Measurements from ENCODE around the gene BCAR1.

The BCAR1 gene

GRCh38 chr16:75265911-75266701, 14.7 kb upstream of the BCAR1 start:
- Histone ChIP-seq H3K4me1 (peaks cover 20% of the 10 kb centered on the region), H3K36me3 (replicated peaks) (0 out of 2 replicates have a peak, but pooled peaks cover 4% of the 10 kb centered on the region), H3K27me3 (ENCODE audit: low read depth) (no peaks in the 10 kb centered on the region), H3K9me3 (no peaks in the 10 kb centered on the region), H3K4me3 (peak overlapping the region; percentile 86)
- peak; percentile 70 to 90 for DNase-seq (ENCODE audit: low spot score in 2 of 2)
- in situ Hi-C loops (cut with MboI; ENCODE audit: low sequenced_read_pairs) = no loop called here

GRCh38 chr16:75264999-75265910, 13.8 kb upstream of the BCAR1 start:
- peaks cover 27% of the 10 kb centered on the region for H3K4me1 ChIP-seq
- 0 out of 2 replicates have a peak, but pooled peaks cover 4% of the 10 kb centered on the region for H3K36me3 ChIP-seq (replicated peaks)
- peak overlapping the region; percentile 86 for H3K4me3 ChIP-seq
- H3K27me3 ChIP-seq (ENCODE audit: low read depth) = no peaks in the 10 kb centered on the region
- H3K9me3 ChIP-seq = no peaks in the 10 kb centered on the region
- peak in 1 of 2 experiments; percentile 59 for DNase-seq (ENCODE audit: low spot score in 2 of 2)
- in situ Hi-C loops (cut with MboI; ENCODE audit: low sequenced_read_pairs) = no loop called here

DNA sequence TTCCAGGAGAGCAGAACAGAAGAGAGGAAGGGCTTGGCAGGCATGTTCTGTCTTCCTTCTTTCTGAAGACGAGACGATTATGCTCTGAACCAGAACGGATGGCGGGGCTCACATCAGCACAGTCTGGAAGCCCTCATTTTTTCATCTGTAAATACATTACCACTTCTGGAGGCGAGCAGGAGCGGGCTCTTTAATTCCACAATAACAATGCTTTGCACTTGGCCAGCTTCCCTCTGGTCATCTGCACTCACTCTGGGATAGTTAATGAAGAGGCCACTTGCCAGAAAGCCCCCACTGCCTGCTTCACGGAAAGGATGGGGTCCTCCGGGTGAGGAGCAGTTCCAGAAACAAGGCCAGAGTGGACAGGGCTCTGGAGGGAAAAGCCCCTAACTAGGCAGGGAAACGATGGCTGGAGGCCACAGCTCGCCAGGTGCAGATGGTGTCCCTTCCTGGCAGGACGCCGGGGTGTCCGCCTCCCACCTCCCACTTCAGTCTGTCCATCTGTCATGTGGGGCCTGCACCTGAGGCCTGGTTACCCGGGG, 13.1 kb upstream of the BCAR1 start:
- no peak for DNase-seq (ENCODE audit: low spot score in 2 of 2)
- 0 out of 2 replicates have a peak, but pooled peaks cover 4% of the 10 kb centered on the region for H3K36me3 ChIP-seq (replicated peaks)
- peak overlapping the region; percentile 86 for H3K4me3 ChIP-seq
- H3K4me1 ChIP-seq = peaks cover 30% of the 10 kb centered on the region
- H3K27me3 ChIP-seq (ENCODE audit: low read depth) = no peaks in the 10 kb centered on the region
- in situ Hi-C loops (cut with MboI; ENCODE audit: low sequenced_read_pairs) = no loop called here
- H3K9me3 ChIP-seq = no peaks in the 10 kb centered on the region

GRCh38 chr16:75263963-75264445, 12.6 kb upstream of the BCAR1 start:
- in situ Hi-C loops (cut with MboI; ENCODE audit: low sequenced_read_pairs) = no loop called here
- no peaks in the 10 kb centered on the region for H3K27me3 ChIP-seq (ENCODE audit: low read depth)
- H3K4me1 ChIP-seq = peaks cover 30% of the 10 kb centered on the region
- peak overlapping the region; percentile 86 for H3K4me3 ChIP-seq
- no peak for DNase-seq (ENCODE audit: low spot score in 2 of 2)
- H3K9me3 ChIP-seq = no peaks in the 10 kb centered on the region
- 0 out of 2 replicates have a peak, but pooled peaks cover 4% of the 10 kb centered on the region for H3K36me3 ChIP-seq (replicated peaks)

GRCh38 chr16:75263291-75263962, 12.0 kb upstream of the BCAR1 start:
- Histone ChIP-seq H3K9me3 (no peaks in the 10 kb centered on the region), H3K27me3 (ENCODE audit: low read depth) (no peaks in the 10 kb centered on the region), H3K36me3 (replicated peaks) (0 out of 2 replicates have a peak, but pooled peaks cover 4% of the 10 kb centered on the region), H3K4me3 (no peak overlapping the region), H3K4me1 (peaks cover 30% of the 10 kb centered on the region)
- DNase-seq (ENCODE audit: low spot score in 2 of 2) = no peak
- in situ Hi-C loops (cut with MboI; ENCODE audit: low sequenced_read_pairs) = no loop called here

- in situ Hi-C loops (cut with MboI; ENCODE audit: low sequenced_read_pairs) = no loop called here
- Histone ChIP-seq H3K4me1 (peaks cover 30% of the 10 kb centered on the region), H3K27me3 (ENCODE audit: low read depth) (no peaks in the 10 kb centered on the region), H3K36me3 (replicated peaks) (0 out of 2 replicates have a peak, but pooled peaks cover 4% of the 10 kb centered on the region), H3K9me3 (no peaks in the 10 kb centered on the region), H3K4me3 (no peak overlapping the region)
- DNase-seq (ENCODE audit: low spot score in 2 of 2) = no peak
Measured at GRCh38 chr16:75262800-75263127, 11.3 kb upstream of the BCAR1 start.

GRCh38 chr16:75262104-75262799, 10.8 kb upstream of the BCAR1 start:
- Histone ChIP-seq H3K27me3 (ENCODE audit: low read depth) (no peaks in the 10 kb centered on the region), H3K4me3 (no peak overlapping the region), H3K36me3 (replicated peaks) (0 out of 2 replicates have a peak, but pooled peaks cover 4% of the 10 kb centered on the region), H3K9me3 (no peaks in the 10 kb centered on the region), H3K4me1 (peaks cover 30% of the 10 kb centered on the region)
- in situ Hi-C loops (cut with MboI; ENCODE audit: low sequenced_read_pairs) = no loop called here
- DNase-seq (ENCODE audit: low spot score in 2 of 2) = no peak

DNA sequence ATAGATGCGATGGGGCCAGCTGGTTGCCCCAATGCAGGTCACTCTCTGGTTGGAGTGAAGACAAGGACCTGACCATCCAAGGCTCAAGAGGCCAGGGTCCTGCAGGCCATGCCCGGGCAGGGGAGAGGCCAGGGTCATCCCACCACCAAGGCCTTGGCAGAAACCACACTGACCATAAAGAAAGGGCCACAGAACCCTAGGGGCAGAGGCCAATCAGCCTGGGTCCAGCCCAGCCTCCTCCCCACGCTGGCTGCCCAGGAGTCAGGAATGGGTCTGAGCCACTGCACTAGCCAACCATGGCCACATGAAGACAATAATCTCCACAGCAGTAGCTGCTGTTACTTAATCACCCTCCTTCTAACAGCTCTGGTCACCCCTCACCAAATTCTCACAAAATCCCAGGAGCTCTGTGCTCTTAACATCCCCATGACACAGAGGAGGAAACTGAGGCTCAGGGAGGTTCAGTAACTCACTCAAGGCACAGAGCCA, 10.2 kb upstream of the BCAR1 start:
- no peaks in the 10 kb centered on the region for H3K9me3 ChIP-seq
- no peak for DNase-seq (ENCODE audit: low spot score in 2 of 2)

GRCh38 chr16:75260851-75261589, 9.6 kb upstream of the BCAR1 start:
- Histone ChIP-seq H3K36me3 (replicated peaks) (0 out of 2 replicates have a peak, but pooled peaks cover 4% of the 10 kb centered on the region), H3K4me3 (no peak overlapping the region), H3K4me1 (peaks cover 25% of the 10 kb centered on the region), H3K9me3 (no peaks in the 10 kb centered on the region), H3K27me3 (ENCODE audit: low read depth) (no peaks in the 10 kb centered on the region)
- in situ Hi-C loops (cut with MboI; ENCODE audit: low sequenced_read_pairs) = no loop called here
- peak; percentile 59 to 78 for DNase-seq (ENCODE audit: low spot score in 2 of 2)

More for the DNA sequence above, 10.2 kb upstream of the BCAR1 start:
- Histone ChIP-seq H3K36me3 (replicated peaks) (0 out of 2 replicates have a peak, but pooled peaks cover 4% of the 10 kb centered on the region), H3K4me3 (no peak overlapping the region), H3K4me1 (peaks cover 30% of the 10 kb centered on the region), H3K27me3 (ENCODE audit: low read depth) (no peaks in the 10 kb centered on the region)
- in situ Hi-C loops (cut with MboI; ENCODE audit: low sequenced_read_pairs) = no loop called here

GRCh38 chr16:75258807-75259141, 7.3 kb upstream of the BCAR1 start:
- no peaks in the 10 kb centered on the region for H3K27me3 ChIP-seq (ENCODE audit: low read depth)
- H3K9me3 ChIP-seq = no peaks in the 10 kb centered on the region
- H3K4me3 ChIP-seq = no peak overlapping the region
- no peaks in the 10 kb centered on the region for H3K36me3 ChIP-seq (replicated peaks)
- H3K4me1 ChIP-seq = peaks cover 18% of the 10 kb centered on the region
- DNase-seq (ENCODE audit: low spot score in 2 of 2) = no peak
- in situ Hi-C loops (cut with MboI; ENCODE audit: low sequenced_read_pairs) = no loop called here

- peaks cover 19% of the 10 kb centered on the region for H3K4me1 ChIP-seq
Measured at GRCh38 chr16:75257886-75258806, 6.7 kb upstream of the BCAR1 start.

More at GRCh38 chr16:75257886-75258806, 6.7 kb upstream of the BCAR1 start:
- Histone ChIP-seq H3K36me3 (replicated peaks) (no peaks in the 10 kb centered on the region), H3K27me3 (ENCODE audit: low read depth) (no peaks in the 10 kb centered on the region), H3K9me3 (no peaks in the 10 kb centered on the region), H3K4me3 (no peak overlapping the region)
- in situ Hi-C loops (cut with MboI; ENCODE audit: low sequenced_read_pairs) = no loop called here
- no peak for DNase-seq (ENCODE audit: low spot score in 2 of 2)
